MM.1S (cell line): Measurements from ENCODE around the gene ETV2.

Experiments used
- DNase-seq: peaks from one replicate; pipeline ENCODE4 v3.0.0-alpha.2; 2015
- H2AFZ ChIP-seq: fragments of 300-600 bp; sonication (generic); 2 replicates; pipeline ENCODE4 v1.6.0; 2016; ENCODE audit warnings: antibody characterized with exemption, low read length
- H3F3A ChIP-seq: fragments of 300-600 bp; sonication (generic); 2 replicates; pipeline ENCODE4 v1.6.1; 2016; ENCODE audit warnings: mild to moderate bottlenecking, antibody characterized with exemption, low read length, moderate library complexity, mixed read lengths; ENCODE audit not compliant: insufficient read depth
- H3K27ac ChIP-seq: fragments of 300-600 bp; sonication (generic); 2 replicates; pipeline ENCODE4 v1.5.1; 2016; ENCODE audit warnings: mild to moderate bottlenecking, low read length
- H3K27me3 ChIP-seq: fragments of 300-600 bp; sonication (generic); replicated peaks from 2 replicates; pipeline ENCODE4 v1.6.0; 2016; ENCODE audit warnings: low read length; ENCODE audit not compliant: insufficient read depth
- H3K36me3 ChIP-seq: fragments of 300-600 bp; sonication (generic); replicated peaks from 2 replicates; pipeline ENCODE4 v1.6.1; 2016; ENCODE audit warnings: mild to moderate bottlenecking, low read length, mixed read lengths; ENCODE audit not compliant: insufficient read depth
- H3K4me1 ChIP-seq: fragments of 300-600 bp; sonication (generic); 2 replicates; pipeline ENCODE4 v1.6.1; 2016; ENCODE audit warnings: low read length, mixed read lengths
- H3K4me2 ChIP-seq: fragments of 300-600 bp; sonication (generic); 2 replicates; pipeline ENCODE4 v1.6.0; 2016; ENCODE audit warnings: low read depth, low read length
- H3K4me3 ChIP-seq: fragments of 300-600 bp; sonication (generic); 2 replicates; pipeline ENCODE4 v1.5.1; 2016; ENCODE audit warnings: low read length, mixed read lengths
- H3K79me2 ChIP-seq: fragments of 300-600 bp; sonication (generic); 2 replicates; pipeline ENCODE4 v1.6.1; 2016; ENCODE audit warnings: mixed run types, low read length, mixed read lengths
- H3K9ac ChIP-seq: fragments of 300-600 bp; sonication (generic); 2 replicates; pipeline ENCODE4 v1.6.1; 2016; ENCODE audit warnings: low read length, mixed read lengths
- H3K9me2 ChIP-seq: fragments of 300-600 bp; sonication (generic); replicated peaks from 2 replicates; pipeline ENCODE4 v1.6.1; 2016; ENCODE audit warnings: mild to moderate bottlenecking, low read length, mixed read lengths; ENCODE audit not compliant: insufficient read depth
- H3K9me3 ChIP-seq: fragments of 300-600 bp; sonication (generic); replicated peaks from 2 replicates; pipeline ENCODE4 v1.6.1; 2016; ENCODE audit warnings: mild to moderate bottlenecking, low read length, mixed read lengths; ENCODE audit not compliant: insufficient read depth
- H4K20me1 ChIP-seq: fragments of 300-600 bp; sonication (generic); 2 replicates; pipeline ENCODE4 v1.6.1; 2016; ENCODE audit warnings: mild to moderate bottlenecking, low read length, moderate library complexity, mixed read lengths; ENCODE audit not compliant: insufficient read depth
- EZH2 ChIP-seq: fragments of 300-600 bp; sonication (generic); optimal IDR thresholded peaks from 2 replicates; pipeline ENCODE3; 2017; ENCODE audit warnings: low read depth, mild to moderate bottlenecking, antibody characterized with exemption, low read length, mixed read lengths
- EZH2phosphoT487 ChIP-seq: fragments of 300-600 bp; sonication (generic); IDR thresholded peaks from 2 replicates; pipeline ENCODE4 v1.6.1; 2018; ENCODE audit warnings: antibody characterized with exemption, low read length
- TF ChIP-seq, protein P1 (sequence below): fragments of 300-600 bp; sonication (generic); IDR thresholded peaks from 2 replicates; pipeline ENCODE4 v1.5.1; 2016; ENCODE audit warnings: antibody characterized with exemption, low read length, mixed read lengths

Gene ETV2

DNA sequence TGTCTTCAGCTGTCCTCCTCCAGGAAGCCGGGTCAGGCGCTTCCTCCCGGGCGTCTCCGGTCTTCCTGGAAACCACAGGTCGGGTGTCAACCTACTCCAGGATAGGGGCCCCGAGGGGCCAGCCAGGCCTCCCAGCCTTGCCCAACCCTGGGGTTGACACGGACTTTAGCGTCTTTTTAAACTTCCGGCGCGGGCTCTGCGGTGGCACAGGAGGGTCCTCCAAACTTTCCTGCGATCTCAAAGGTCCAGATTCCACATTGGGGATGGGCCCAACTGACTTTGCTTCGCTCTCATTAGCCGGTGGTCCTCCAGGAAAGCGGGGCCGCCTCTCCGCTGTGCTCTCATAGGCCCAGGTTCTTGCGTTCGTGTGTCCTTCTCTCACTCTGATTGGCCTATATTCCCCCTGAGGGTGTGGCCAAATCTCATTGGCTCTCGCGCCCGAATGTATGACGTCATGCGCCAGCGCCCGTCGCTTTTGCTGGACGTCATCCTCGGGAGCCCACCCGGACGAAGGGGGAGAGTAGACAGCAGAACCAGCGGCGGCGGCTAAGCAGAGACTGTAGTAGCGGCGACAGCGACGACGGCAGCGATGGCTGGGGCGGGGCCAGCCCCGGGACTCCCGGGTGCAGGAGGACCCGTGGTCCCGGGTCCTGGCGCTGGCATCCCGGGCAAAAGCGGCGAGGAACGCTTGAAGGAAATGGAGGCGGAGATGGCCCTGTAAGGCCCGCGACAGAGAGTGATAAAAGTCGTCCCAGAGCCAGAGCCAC, 12.8 kb upstream of the ETV2 start, which contains the start of gene RBM42:
Gene RBM42 (plus strand): TSS at position 472 of the 767 bp plus-strand sequence. CDS start 118 bp downstream, at position 590.
- H3K27me3 ChIP-seq, result no peaks in the 10 kb centered on the region
- H3F3A ChIP-seq, result peaks cover 2% of the 10 kb centered on the region; the same call in 1 of the 2 replicates
- DNase-seq, result peak; percentile 98
- TF ChIP-seq EZH2phosphoT487, result no peak
- TF ChIP-seq, protein P1, sequence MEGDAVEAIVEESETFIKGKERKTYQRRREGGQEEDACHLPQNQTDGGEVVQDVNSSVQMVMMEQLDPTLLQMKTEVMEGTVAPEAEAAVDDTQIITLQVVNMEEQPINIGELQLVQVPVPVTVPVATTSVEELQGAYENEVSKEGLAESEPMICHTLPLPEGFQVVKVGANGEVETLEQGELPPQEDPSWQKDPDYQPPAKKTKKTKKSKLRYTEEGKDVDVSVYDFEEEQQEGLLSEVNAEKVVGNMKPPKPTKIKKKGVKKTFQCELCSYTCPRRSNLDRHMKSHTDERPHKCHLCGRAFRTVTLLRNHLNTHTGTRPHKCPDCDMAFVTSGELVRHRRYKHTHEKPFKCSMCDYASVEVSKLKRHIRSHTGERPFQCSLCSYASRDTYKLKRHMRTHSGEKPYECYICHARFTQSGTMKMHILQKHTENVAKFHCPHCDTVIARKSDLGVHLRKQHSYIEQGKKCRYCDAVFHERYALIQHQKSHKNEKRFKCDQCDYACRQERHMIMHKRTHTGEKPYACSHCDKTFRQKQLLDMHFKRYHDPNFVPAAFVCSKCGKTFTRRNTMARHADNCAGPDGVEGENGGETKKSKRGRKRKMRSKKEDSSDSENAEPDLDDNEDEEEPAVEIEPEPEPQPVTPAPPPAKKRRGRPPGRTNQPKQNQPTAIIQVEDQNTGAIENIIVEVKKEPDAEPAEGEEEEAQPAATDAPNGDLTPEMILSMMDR, result no peak
- no peak for TF ChIP-seq EZH2
- no peaks in the 10 kb centered on the region for H3K36me3 ChIP-seq
- H3K4me1 ChIP-seq, result 0 out of 2 replicates have a peak, but pooled peaks cover 3% of the 10 kb centered on the region
- H3K9me2 ChIP-seq, result no peaks in the 10 kb centered on the region
- no peaks in the 10 kb centered on the region for H4K20me1 ChIP-seq
- H2AFZ ChIP-seq, result peak within 1 kb of the TSS; percentile 84
- H3K4me2 ChIP-seq, result peak within 1 kb of the TSS; percentile 99
- H3K27ac ChIP-seq, result peak within 1 kb of the TSS; percentile 51; the same call in 1 of the 2 replicates
- H3K9ac ChIP-seq, result peak within 1 kb of the TSS; percentile 92
- H3K9me3 ChIP-seq, result no peaks in the 10 kb centered on the region
- H3K79me2 ChIP-seq, result peaks cover 17% of the 10 kb centered on the region
- H3K4me3 ChIP-seq, result peak within 1 kb of the TSS; percentile 93

DNA sequence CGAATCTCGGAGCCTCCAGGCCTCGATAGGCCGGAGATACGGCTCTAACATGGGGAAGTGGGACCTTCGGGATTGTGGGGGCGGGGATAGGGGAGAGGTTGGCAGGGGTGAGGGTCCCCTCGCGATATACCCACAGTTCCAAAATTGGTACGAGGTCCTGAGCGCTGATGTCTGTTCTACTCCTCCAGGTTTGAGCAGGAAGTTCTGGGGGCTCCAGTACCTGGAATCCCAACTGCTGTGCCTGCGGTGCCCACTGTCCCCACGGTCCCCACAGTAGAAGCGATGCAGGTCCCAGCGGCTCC, 12.3 kb upstream of the ETV2 start:
- H3K4me3 ChIP-seq, result peak overlapping the region; percentile 93
- H4K20me1 ChIP-seq, result no peaks in the 10 kb centered on the region
- H3K9me3 ChIP-seq, result no peaks in the 10 kb centered on the region
- peak overlapping the region; percentile 84 for H2AFZ ChIP-seq
- H3K9me2 ChIP-seq, result no peaks in the 10 kb centered on the region
- no peaks in the 10 kb centered on the region for H3K27me3 ChIP-seq
- 0 out of 2 replicates have a peak, but pooled peaks cover 3% of the 10 kb centered on the region for H3K4me1 ChIP-seq
- peak overlapping the region; percentile 99 for H3K4me2 ChIP-seq
- TF ChIP-seq, protein P1, result no peak
- TF ChIP-seq EZH2 (no peak), EZH2phosphoT487 (no peak)
- peaks cover 17% of the 10 kb centered on the region for H3K79me2 ChIP-seq
- H3K9ac ChIP-seq, result peak overlapping the region; percentile 92
- H3K27ac ChIP-seq, result peak overlapping the region; percentile 51; the same call in 1 of the 2 replicates
- H3F3A ChIP-seq, result peaks cover 2% of the 10 kb centered on the region; the same call in 1 of the 2 replicates
- no peak for DNase-seq
- H3K36me3 ChIP-seq, result no peaks in the 10 kb centered on the region

DNA sequence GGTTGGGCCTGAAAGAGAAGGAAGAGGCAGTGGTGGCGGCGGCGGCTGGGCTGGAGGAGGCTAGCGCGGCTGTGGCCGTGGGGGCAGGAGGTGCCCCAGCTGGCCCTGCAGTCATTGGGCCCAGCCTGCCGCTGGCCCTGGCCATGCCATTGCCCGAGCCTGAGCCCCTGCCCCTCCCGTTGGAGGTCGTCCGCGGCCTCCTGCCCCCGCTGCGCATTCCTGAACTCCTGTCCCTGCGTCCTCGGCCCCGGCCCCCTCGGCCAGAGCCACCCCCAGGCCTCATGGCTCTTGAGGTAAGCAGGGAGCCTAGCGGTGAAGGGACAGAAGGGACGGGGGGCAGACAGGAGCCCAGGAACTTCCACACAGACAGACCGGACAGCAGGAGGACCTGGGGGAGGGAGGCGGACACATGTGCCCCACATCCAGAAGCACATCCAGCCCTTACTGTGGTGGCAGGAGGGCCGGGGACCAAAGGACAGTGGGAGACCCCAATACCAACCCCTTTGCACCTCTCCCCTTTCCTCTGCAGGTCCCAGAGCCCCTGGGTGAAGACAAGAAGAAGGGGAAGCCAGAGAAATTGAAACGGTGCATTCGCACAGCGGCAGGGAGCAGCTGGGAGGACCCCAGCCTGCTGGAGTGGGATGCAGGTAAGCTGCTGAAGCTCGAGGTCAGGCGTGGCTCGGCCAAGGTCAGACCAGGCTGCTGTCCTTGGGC, 7.7 kb upstream of the ETV2 start:
- Histone ChIP-seq H3K4me3 (no peak overlapping the region), H4K20me1 (no peaks in the 10 kb centered on the region), H3K9ac (no peak overlapping the region), H3K9me2 (no peaks in the 10 kb centered on the region), H3K79me2 (peaks cover 17% of the 10 kb centered on the region), H3K27me3 (no peaks in the 10 kb centered on the region), H3K4me1 (0 out of 2 replicates have a peak, but pooled peaks cover 3% of the 10 kb centered on the region), H2AFZ (no peak overlapping the region), H3K9me3 (no peaks in the 10 kb centered on the region), H3K4me2 (no peak overlapping the region), H3F3A (no peaks in the 10 kb centered on the region), H3K36me3 (no peaks in the 10 kb centered on the region; the same call in none of the 2 replicates), H3K27ac (no peak overlapping the region)
- DNase-seq, result no peak
- TF ChIP-seq, protein P1, result no peak
- TF ChIP-seq EZH2 (no peak), EZH2phosphoT487 (no peak)
